ENCODE results near the gene WAPL.

Gene WAPL

DNA sequence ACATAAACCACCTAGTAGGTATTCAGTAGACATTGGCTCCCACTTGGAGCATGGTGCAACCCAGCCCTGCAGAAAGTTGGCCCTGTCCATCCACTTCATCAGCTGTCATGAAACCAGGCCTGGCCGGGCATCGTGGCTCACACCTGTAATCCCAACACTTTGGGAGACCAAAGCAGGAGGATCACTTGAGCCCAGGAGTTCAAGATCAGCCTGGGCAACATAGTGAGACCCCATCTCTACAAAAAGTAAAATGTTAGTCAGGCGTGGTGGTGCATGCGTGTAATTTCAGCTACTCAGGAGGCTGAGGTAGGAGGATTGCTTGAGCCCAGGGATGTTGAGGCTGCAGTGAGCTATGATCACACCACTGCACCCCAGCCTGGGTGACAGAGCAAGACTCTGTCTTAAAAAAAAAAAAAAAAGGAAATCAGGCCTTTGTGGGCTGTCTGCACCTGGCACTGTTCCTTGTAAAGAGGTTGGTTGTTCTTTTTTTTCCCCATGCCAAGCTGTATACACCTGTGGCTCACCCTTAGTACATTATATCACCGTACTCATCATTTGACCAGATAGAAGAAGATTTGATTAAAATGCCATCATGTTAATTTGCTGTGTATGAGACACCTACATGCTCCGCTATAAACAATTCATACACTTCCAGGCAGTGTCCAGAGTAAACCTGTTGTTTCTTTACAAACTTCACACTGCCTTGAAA is 109.6 kb downstream of the WAPL start:
- DNase-seq (ENCODE audit: low read depth) = no peak

DNA sequence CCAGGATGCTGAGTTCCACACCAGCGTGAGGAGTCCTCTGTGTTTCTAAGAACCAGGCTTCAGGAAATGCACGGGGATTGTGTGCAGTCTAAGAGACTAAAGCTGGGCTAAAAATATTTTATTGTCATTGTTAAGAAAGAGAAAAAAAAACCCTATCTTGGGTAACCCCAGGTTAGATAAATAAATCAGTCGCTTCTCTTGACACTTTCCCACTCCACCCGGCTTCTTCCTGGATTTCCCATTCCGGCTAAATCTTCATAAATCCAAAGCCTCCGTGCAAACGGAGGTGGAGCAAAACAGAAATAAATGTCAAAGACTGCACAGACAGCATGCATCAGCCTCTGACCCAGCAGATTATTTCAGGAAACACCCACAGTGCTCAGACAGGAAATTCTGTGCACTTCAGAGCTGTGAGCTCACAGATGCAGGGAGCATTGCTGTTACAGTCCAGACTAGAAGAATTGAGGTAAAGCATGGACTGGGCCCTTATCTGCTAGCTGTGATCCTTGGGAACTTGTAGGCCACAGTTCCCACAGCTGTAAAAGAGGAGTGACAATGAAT is 110.2 kb downstream of the WAPL start:
- DNase-seq (ENCODE audit: low read depth) = no peak

DNA sequence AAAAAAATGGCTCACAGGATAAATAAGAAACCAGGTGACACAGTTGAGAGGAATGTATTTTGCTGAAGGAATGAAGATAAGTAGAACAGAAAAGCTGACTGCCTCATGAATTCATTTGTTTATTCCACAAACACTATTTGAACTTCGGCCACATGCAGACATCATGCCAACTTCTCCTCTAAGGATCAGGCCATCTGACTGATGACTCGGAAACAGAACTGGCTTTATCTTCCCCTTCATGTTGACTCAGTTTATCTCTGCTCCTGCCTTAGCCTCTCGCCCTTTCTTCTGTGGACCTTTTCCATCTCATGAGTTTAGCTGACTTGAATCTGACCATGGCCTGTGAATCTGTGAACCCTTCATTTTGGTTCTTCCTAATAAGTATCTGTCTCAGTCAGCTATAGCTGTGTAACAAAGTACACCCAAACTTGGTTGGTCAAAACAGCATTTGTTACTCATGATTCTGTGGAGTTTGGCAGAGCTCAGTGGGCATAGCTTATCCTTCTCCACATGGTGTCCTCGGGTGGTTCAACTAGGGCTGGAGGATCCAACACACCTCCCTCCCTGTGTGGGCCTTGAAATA is 111.0 kb downstream of the WAPL start:
- DNase-seq (ENCODE audit: low read depth) = no peak

DNA sequence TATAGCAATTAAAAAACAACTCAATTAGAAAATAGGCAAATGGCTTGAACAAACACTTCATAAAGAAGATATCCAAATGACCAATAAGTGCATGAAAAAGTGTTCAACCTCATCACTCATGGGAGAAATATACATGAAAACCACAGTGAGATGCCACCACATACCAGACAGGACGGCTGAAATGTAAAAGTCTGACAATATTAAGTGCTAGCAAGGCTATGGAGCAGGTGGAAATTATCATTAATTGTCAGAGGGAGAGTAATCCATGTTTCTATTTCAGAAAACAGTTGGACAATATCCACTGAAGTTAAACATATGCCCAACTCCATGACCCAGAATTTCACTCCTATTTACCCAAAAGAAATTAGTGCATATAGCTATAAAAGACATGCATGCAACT is 112.4 kb downstream of the WAPL start:
- DNase-seq (ENCODE audit: low read depth) = no peak

DNA sequence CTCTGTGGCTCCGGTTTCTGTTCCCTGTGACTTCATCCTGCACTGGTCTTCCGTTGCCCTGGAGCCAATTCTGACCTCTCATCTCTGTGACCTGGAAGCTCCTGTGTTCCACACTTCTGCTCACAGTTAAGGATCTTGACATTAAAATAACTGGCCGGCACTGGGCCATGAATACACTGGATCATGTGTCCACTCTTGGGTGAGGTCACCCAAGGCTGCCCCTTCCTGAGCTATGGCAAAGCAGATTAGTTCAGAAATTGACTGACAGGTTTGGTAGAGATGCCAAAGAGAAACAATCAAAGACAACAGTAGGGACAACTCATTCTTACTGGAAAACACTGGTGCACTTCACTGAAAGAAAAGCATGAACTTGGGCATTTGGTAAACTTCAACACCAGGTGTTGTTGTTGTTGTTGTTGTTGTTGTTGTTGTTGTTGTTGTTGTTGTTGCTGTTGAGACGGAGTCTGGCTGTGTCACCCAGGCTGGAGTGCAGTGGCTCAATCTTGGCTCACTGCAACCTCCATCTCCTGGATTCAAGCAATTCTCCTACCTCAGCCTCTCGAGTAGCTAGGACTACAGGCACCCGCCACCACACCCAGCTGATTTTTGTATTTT is 118.3 kb downstream of the WAPL start:
- DNase-seq (ENCODE audit: low read depth) = no peak

- DNase-seq (ENCODE audit: low read depth) = no peak
Measured at GRCh38 chr10:86402283-86402941, 119.2 kb downstream of the WAPL start.

GRCh38 chr10:86401588-86402282 is 119.9 kb downstream of the WAPL start:
- DNase-seq (ENCODE audit: low read depth) = no peak

DNA sequence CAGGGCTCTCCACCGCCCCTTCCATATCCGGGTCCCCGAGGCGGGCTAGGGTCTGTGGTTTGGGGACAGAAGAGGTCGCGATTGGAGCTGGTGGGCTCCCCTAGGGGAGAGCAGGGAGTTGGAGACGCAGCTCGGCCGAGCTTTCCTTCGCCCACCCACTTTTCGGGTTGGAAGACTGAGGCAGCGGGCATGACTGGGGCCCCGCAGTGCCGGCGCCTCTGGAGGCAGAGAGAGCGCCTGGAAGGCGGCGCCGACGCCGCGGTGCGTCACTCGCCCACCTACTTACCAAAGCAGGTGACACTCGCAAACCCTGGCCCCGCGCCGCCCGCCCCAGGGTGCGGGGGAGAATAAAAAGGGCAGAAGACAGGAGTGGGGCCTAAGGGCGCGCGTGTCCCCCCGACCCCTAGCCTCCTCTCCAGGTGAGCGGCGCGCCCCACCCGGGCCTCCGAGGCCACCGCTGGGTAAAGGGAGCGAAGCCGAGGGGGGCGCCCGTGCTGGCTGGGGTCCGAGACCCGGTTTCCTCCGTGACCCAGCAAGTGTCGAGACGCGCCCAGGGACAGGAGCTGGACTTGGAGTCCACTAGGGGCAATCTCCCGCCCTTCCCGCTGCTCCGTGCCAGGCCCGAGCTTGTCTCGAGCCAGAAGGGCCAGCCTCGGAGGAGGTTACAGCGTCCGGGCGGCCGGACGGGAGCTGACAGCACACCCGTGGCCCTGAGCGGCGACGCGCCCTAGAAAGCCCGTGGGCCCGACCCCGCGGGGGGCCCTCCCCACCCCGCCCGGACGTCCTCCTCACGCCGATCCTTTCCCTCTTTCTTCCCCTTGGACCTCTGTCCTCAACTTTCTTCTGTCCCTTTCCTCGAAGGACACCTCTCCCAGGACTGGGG is 120.6 kb downstream of the WAPL start:
- DNase-seq (ENCODE audit: low read depth) = peak; percentile 32

DNA sequence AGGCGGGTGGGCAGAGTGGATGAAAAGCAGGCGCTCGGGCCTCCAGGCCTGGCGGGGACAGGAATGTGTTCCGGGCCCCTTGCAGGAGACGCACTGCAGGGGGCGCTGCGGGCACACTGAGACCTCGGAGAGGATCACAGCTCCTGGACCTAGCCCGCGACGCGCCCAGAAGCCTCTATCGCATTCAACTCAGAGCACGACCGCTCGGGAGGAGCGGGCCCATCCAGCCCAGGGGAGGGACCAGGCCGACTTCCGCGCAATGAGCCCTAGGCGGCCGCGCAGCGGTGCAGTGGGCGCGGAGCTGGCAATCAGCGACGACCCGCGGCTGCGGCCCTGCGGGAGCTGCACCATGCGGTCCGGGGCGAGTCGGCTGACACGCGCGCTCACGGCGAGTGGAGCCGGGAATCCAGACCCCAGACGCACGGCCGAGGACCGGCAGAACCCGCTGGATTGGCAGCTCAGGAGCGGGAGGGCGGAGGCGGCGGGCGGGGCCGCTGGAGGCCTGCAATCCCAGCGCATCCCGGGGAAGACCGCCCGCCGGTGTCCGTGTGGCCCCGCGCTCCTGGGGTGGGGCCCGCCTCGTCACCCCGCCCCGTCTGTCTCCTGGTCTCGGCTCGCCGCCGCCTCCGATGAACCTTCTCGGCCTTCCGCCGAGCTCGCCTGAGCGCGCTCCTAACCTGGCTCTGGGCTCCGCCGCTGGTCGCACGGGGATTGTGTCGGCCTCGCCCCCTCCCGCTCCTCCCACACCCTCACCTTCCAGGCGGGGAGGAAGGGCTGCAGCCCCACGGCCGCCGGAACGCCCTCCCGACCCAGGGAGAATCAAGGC is 121.5 kb downstream of the WAPL start:
- DNase-seq (ENCODE audit: low read depth) = peak; percentile 87

DNA sequence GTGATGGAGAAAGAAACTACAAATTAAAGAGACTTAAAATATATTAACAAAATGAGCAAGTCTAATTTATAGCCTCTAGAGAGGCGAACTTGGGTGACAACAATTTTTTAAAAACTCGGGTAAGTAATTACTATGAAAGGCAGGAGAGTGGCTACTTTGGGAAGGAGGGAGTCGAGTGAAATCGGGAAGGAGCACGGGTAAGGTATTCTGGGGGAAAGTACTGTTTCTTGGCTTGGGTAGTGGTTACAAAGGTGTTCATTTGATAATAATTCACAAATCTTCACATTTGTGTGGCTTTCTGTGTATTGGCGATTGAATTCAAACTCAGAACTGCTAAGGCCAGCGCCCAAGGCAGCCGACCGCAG is 122.1 kb downstream of the WAPL start:
- DNase-seq (ENCODE audit: low read depth) = no peak

GRCh38 chr10:86397120-86397519 is 124.5 kb downstream of the WAPL start:
- no peak for DNase-seq (ENCODE audit: low read depth)

DNA sequence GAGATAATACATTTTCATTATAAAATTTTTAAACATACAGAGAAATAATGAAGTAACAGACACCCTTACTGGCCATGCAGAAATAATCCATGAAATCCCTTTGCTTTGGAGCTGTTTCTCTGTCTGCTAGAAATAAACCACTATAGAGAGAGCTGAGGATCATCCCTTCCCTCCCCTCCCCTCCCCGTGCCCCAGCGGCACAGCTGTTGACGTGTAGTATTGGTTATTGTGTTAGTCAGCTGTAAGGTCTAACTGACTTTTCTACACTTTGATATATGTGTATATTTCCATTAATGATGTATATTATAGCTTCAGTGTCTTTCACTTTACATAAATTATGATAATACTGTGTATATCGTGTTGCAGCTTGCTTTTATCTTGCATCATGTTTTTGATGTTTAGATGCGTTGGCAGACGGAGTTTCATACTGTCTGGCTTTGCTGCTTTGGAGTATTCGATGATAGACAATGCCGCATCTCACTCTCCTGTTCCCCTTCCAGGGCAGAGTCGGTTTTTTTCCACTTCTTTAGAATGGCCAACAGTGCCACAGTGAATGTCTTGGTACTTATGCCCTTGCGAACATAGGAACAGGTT is 127.6 kb downstream of the WAPL start:
- DNase-seq (ENCODE audit: low read depth) = no peak

- no peak for DNase-seq (ENCODE audit: low read depth)
Measured at GRCh38 chr10:86393362-86393761, 128.2 kb downstream of the WAPL start.

DNA sequence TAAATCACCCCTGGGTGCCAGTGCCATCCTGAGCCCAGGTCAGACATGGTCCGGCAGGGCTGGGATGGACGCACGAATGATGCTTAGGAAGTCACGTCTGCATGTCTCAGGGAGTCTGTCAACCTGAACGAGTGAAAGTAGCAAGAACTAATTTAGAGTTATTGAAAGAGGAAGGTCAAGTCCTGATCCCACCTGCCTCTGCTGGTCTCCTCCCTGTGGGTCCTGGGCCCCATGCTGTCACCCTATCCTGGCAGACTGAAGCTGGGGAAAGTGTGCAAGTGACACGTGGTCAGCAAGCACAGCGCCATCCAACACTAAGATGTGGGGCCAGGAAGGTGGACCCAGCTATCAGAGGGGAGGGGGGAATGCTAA is 128.9 kb downstream of the WAPL start:
- no peak for DNase-seq (ENCODE audit: low read depth)

DNA sequence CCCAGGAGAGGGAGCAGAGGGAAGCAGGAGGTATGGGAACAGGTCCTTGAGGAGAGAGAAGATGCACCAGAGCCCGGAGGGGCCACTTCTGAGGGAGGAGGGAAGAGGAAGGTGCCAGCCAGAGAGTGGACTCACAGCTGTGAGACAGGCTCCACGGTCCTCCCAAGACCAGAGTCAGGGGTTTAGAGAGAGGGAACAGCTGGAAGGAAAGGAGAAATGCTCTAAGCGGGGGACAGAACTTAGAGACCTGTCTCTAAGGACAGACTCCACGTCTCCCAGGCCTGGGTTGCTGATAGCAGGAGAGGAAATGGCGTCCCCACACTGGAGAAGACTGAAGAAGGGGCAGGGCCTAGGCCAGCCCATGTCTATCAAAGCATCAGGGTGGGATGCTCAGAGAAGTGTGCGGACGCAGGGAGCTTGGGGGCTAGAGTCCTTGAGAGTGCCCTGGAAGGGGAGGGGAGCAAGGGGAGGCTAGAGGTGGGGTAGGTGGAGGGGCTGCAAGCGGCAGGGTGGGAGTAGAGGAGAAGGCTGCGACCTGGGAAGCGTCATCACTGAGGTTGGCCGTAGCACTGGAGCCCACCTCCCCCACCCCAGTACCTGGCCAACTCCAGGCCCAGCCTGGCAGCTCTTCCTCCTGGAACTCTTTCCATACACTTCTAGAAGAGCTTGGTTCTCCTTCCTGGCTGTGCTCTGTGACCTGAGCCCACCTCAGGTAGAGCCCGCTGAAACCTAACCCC is 129.4 kb downstream of the WAPL start:
- DNase-seq (ENCODE audit: low read depth) = no peak

- DNase-seq (ENCODE audit: low read depth) = no peak
Measured at GRCh38 chr10:86391236-86391840, 130.3 kb downstream of the WAPL start.

DNA sequence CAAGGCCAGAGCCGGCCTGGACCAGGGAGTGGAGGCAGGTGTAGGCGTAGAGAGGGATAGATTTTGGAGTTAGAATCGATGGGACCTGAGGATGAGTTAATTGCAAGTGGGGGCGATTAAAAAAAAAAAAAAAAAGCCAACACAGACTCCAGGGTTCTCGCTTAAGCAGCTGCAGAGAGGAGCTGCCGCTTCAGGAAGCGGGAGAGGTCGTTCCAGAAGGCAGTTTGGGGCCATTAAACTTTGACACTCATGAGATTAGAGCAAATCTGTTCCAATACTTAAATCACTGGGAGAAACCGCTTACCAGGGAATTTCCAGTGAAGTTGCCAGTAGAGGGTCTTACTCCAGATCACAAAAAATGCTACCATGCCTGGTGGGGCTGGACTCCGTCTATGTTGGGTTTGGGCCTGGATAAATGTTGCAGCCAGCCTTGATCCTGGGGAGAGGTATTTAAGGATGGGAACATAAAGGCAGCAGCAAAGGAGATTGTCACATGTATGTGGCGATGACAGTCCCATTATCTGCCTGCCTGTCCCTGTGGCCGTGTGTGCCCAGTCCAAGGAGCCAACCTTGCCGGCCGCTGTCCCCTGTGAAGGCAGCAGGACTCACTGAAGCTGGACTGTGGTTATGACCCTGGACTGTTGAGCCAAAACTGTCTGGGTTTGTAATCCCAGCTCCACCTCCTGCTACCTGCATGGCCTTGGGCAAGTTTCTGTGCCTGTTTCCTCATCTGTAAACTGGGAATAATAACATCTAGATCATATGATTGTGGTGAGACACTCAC is 131.1 kb downstream of the WAPL start:
- no peak for DNase-seq (ENCODE audit: low read depth)

Measured in stimulated activated CD8-positive, alpha-beta memory T cell treated with anti-CD3 and anti-CD28 coated beads, Interleukin-7, amount 100 ng/mL, for 24 hours (primary cell).